GM18499 (cell line): ENCODE data around the gene UNC119.

Experiments used
- ATAC-seq: cut with Tn5 transposase; IDR thresholded peaks from one replicate; pipeline ENCODE4 v1.9.1; 2021; ENCODE audit warnings: moderate number of reproducible peaks; ENCODE audit not compliant: insufficient read depth, unreplicated experiment

Gene UNC119

GRCh38 chr17:28501421-28502284 is 50.8 kb downstream of the UNC119 start:
- no peak for ATAC-seq

GRCh38 chr17:28500712-28501379 is 51.6 kb downstream of the UNC119 start:
- no peak for ATAC-seq

GRCh38 chr17:28499684-28500357 is 52.6 kb downstream of the UNC119 start:
- ATAC-seq: no peak

GRCh38 chr17:28499364-28499664 is 53.1 kb downstream of the UNC119 start:
- no peak for ATAC-seq

- no peak for ATAC-seq
These were observed 53.6 kb downstream of the UNC119 start for GRCh38 chr17:28498652-28499363.

- ATAC-seq: no peak
These were observed 54.5 kb downstream of the UNC119 start for GRCh38 chr17:28497931-28498330.
